ENCODE measurements around the gene PPIE. TPM values are rescaled to one million over a fixed set of nuclear protein-coding genes. Genes with fewer than 3 reads are reported as not detected.
"Not testable (repeated sequence)": the region's sequence is repeated elsewhere in the genome, so short reads cannot be mapped to it uniquely, and the experiment has no call there.

Gene PPIE
- total RNA-seq, 1 donor from 2014 or later: 40.8 TPM

- H3K4me3 Mint-ChIP-seq (ENCODE audit: unreplicated experiment): no peak overlapping the region
- no peaks in the 10 kb centered on the region for H3K4me1 Mint-ChIP-seq (ENCODE audit: unreplicated experiment)
- no peaks in the 10 kb centered on the region for H3K27me3 Mint-ChIP-seq (ENCODE audit: unreplicated experiment)
Observed at GRCh38 chr1:39761557-39762260, 23.0 kb downstream of the PPIE start.

DNA sequence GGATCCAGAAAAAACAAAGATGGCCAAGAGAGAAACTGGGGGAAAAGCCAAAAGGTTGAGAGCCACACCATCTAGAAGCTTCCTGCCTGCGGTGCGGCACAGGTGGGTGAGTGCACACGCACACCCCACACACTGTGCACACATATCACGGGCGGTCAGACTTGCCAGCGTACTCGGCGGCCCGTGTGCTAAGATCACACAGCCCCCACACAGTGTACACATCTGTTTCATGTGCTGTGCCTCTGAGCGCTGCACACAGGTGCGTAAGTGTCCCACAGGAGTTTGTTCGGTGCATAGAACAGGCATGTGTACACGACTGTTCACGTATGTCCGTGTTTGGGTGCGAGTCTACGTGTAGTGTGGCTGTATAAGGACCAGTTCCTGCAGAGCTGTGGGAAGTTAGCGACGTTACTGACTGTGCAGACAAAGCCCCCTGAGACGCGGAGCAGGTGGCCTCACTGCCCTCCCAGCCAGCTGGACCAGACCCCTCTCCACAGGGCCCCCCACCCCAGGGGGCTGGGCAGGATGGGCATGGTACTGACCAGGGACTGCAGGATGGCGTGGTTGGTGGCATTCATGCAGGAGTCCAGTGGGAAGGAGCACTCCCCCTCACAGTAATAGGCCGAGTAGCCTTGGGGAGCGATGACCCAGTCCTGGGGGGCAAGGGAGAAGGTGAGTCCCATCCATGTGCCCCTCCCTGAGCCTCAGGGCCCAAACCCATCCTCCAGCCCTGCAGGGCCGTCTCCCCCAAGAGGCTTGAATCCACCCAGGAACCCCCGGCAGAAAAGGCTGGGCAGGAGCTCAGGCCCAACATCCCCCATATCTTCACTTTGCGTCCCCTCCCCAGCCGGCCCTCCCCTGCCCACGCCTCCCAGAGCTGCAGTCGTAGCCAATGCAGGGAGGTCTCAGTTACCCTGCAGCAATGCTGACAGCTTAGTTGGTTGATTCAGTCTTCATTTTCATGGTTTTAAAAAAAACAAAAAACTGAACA is 24.2 kb downstream of the PPIE start:
- no peaks in the 10 kb centered on the region for H3K27me3 Mint-ChIP-seq (ENCODE audit: unreplicated experiment)
- H3K4me1 Mint-ChIP-seq (ENCODE audit: unreplicated experiment): no peaks in the 10 kb centered on the region
- TF ChIP-seq, protein P1, sequence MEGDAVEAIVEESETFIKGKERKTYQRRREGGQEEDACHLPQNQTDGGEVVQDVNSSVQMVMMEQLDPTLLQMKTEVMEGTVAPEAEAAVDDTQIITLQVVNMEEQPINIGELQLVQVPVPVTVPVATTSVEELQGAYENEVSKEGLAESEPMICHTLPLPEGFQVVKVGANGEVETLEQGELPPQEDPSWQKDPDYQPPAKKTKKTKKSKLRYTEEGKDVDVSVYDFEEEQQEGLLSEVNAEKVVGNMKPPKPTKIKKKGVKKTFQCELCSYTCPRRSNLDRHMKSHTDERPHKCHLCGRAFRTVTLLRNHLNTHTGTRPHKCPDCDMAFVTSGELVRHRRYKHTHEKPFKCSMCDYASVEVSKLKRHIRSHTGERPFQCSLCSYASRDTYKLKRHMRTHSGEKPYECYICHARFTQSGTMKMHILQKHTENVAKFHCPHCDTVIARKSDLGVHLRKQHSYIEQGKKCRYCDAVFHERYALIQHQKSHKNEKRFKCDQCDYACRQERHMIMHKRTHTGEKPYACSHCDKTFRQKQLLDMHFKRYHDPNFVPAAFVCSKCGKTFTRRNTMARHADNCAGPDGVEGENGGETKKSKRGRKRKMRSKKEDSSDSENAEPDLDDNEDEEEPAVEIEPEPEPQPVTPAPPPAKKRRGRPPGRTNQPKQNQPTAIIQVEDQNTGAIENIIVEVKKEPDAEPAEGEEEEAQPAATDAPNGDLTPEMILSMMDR (IDR thresholded peaks at IDR 0.05): no peak
- peaks cover 4% of the 10 kb centered on the region for H3K36me3 Mint-ChIP-seq (ENCODE audit: unreplicated experiment)
- no peaks in the 10 kb centered on the region for H3K9me3 Mint-ChIP-seq (ENCODE audit: unreplicated experiment)
- no peak overlapping the region for H3K27ac Mint-ChIP-seq (ENCODE audit: unreplicated experiment)
- H3K4me3 Mint-ChIP-seq (ENCODE audit: unreplicated experiment): no peak overlapping the region
- DNase-seq (ENCODE audit: extremely low spot score, unreplicated experiment): no peak

More at GRCh38 chr1:39761557-39762260, 23.0 kb downstream of the PPIE start:
- Mint-ChIP-seq H3K27ac (ENCODE audit: unreplicated experiment) (no peak overlapping the region), H3K9me3 (ENCODE audit: unreplicated experiment) (no peaks in the 10 kb centered on the region), H3K36me3 (ENCODE audit: unreplicated experiment) (peaks cover 10% of the 10 kb centered on the region)
- no peak for DNase-seq (ENCODE audit: extremely low spot score, unreplicated experiment)
- TF ChIP-seq, protein P1 (IDR thresholded peaks at IDR 0.05): no peak

DNA sequence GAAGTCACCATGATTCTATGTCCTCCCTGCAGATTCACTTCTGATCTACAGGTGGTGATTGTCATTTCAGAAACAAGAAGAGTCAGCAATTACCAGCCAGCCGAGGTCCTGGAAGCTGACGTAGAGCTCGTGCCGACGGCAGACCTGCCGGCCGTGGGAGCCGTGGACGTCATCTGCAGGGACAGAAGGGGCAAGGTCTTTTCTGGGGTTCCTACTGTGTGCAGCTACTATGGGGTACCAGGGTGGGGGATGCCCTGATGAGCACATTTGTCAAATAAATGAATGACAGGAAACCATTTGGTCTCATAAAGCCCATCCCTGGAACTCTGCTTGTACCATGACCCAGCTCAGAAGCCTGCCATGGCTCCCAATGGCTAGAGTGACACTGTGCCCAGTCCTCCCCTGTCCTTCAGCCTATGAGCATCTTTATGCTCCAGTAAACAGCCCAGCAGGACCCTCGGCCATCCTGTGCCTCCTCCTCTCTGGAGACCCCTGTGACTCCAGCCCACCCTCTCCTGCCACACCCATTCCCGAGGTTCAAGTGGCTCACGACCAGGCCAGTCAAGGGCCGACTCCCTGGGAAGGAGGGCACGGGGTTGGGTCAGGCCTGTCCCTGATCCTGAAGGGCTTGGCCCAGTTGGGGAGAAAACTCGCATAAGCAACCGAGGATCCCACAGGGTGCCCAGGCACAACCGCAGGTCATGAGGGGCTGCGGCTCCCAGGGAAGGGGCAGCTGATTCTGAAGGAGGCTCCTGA is 25.1 kb downstream of the PPIE start:
- H3K27me3 Mint-ChIP-seq (ENCODE audit: unreplicated experiment); H3K4me3 Mint-ChIP-seq (ENCODE audit: unreplicated experiment); H3K36me3 Mint-ChIP-seq (ENCODE audit: unreplicated experiment); H3K27ac Mint-ChIP-seq (ENCODE audit: unreplicated experiment); H3K4me1 Mint-ChIP-seq (ENCODE audit: unreplicated experiment); H3K9me3 Mint-ChIP-seq (ENCODE audit: unreplicated experiment); DNase-seq (ENCODE audit: extremely low spot score, unreplicated experiment): not testable (repeated sequence)

- H3K9me3 Mint-ChIP-seq (ENCODE audit: unreplicated experiment); H3K27me3 Mint-ChIP-seq (ENCODE audit: unreplicated experiment); H3K36me3 Mint-ChIP-seq (ENCODE audit: unreplicated experiment); H3K4me1 Mint-ChIP-seq (ENCODE audit: unreplicated experiment); H3K4me3 Mint-ChIP-seq (ENCODE audit: unreplicated experiment); DNase-seq (ENCODE audit: extremely low spot score, unreplicated experiment); H3K27ac Mint-ChIP-seq (ENCODE audit: unreplicated experiment): not testable (repeated sequence)
Observed at GRCh38 chr1:39764512-39764911, 25.8 kb downstream of the PPIE start.

DNA sequence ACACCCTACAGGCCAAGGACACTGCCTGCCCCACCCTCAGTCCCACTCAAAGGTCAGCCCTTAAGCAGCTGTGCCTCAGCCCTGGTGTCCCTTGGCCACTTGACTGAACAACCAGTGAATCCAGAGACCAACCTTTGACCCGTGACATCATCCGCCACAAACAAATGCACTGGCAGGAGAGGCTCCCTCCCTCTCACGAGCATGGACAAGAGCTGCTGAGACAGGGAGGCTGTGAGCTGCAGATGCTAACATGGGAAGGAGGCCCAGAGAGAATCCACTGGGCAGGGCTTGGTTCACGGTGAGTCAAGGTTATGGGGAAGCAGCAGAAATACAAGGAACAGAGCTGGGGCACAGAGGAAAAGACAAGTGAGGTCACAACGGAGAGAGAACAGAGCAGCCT is 27.8 kb downstream of the PPIE start:
- H3K4me3 Mint-ChIP-seq (ENCODE audit: unreplicated experiment); H3K27me3 Mint-ChIP-seq (ENCODE audit: unreplicated experiment): not testable (repeated sequence)

DNA sequence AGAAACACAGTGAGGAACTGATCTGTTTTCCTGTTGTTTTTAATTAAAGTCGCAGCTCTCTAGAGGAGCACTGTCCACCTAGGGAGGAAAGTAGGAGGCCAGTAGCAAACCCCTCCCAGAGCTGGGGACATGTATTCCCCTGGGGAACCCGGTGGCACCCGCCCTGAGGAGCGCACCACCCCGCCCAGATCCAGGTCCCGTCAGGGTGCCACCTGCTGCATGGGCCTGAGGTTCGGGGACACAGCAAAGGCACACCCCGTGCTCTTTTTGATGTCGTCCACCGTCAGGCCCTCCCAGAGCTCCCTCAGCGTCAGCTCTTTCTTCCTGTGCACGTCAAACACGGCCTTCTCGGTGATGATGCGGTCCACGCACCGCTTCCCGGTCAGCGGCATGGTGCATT is 30.8 kb downstream of the PPIE start:
- H3K27me3 Mint-ChIP-seq (ENCODE audit: unreplicated experiment); H3K4me1 Mint-ChIP-seq (ENCODE audit: unreplicated experiment); H3K27ac Mint-ChIP-seq (ENCODE audit: unreplicated experiment); H3K36me3 Mint-ChIP-seq (ENCODE audit: unreplicated experiment); H3K9me3 Mint-ChIP-seq (ENCODE audit: unreplicated experiment); DNase-seq (ENCODE audit: extremely low spot score, unreplicated experiment); H3K4me3 Mint-ChIP-seq (ENCODE audit: unreplicated experiment): not testable (repeated sequence)

More for the DNA sequence above, 27.8 kb downstream of the PPIE start:
- not testable (repeated sequence) for DNase-seq (ENCODE audit: extremely low spot score, unreplicated experiment); H3K4me1 Mint-ChIP-seq (ENCODE audit: unreplicated experiment); H3K36me3 Mint-ChIP-seq (ENCODE audit: unreplicated experiment); H3K9me3 Mint-ChIP-seq (ENCODE audit: unreplicated experiment); H3K27ac Mint-ChIP-seq (ENCODE audit: unreplicated experiment)

DNA sequence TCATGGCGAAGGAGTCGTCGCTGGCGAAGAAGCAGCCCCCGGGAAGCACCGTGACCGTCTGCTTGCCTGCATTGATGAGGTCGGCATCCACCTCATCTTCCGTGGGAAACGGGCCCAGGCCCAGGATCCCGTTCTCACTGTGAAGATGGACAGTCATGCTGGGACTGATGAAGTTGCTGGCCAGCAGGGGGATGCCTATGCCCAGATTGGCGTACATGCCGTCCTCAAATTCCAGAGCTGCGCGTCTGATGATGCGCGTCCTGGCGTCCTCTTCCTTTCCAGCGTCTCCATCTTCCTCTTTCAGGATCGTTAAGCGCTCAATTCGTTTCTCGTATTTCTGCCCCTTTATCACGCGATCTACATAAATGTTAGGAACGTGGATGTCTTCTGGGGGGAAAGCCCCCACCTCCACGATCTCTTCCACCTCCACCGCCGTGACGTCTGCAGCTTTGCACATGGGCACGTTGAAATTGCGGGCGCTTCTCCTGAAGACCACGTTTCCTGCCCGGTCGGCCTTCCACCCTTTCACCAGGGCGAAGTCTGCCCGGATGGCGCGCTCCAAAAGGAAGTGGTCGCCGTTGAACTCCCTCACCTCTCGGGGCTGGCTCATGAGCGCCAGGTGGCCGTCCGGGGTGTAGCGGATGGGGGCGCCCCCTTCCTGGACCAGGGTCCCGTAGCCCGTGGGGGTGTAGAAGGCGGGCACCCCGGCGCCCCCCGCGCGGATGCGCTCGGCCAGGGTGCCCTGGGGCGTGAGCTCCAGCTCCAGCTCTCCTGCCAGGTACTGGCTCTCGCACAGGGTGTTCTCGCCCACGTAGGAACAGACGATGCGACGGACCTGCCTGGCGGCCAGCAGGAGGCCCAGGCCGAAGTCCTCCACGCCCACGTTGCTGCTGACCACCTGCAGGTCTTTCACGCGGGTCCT is 31.7 kb downstream of the PPIE start:
- H3K4me3 Mint-ChIP-seq (ENCODE audit: unreplicated experiment); H3K4me1 Mint-ChIP-seq (ENCODE audit: unreplicated experiment): not testable (repeated sequence)

DNA sequence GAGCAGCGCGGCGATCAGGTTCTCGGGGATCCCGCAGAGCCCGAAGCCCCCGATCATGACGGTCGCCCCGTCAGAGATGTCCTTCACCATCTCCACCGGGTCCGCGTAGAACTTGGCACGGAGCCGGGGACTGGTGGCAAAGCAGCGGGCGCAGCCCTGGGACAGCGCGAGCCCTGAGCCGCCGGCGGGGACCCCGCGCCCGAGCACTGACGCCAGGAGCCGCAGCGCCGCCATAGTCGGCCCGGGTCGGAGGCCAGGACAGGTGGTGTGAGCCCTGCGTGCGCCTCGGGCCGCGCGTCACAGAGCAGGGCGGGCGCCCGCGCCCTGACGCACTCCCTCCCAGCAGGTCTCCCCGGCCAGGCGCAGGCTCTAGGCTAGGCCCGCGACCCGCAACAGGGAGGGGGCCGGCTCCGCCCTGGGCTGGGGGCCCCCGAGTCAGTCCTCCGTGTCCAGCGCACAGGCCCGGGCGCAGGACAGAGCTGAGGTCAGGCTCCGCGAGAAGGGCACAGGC is 32.4 kb downstream of the PPIE start, which contains the start of gene OXCT2:
Gene OXCT2 (minus strand): TSS at position 327 of the 511 bp plus-strand sequence. CDS start 93 bp downstream, at position 234.
- H3K27ac Mint-ChIP-seq (ENCODE audit: unreplicated experiment); H3K4me3 Mint-ChIP-seq (ENCODE audit: unreplicated experiment); H3K9me3 Mint-ChIP-seq (ENCODE audit: unreplicated experiment); H3K36me3 Mint-ChIP-seq (ENCODE audit: unreplicated experiment); DNase-seq (ENCODE audit: extremely low spot score, unreplicated experiment); H3K27me3 Mint-ChIP-seq (ENCODE audit: unreplicated experiment); H3K4me1 Mint-ChIP-seq (ENCODE audit: unreplicated experiment): not testable (repeated sequence)

More for the DNA sequence above, 31.7 kb downstream of the PPIE start:
- H3K9me3 Mint-ChIP-seq (ENCODE audit: unreplicated experiment); H3K27me3 Mint-ChIP-seq (ENCODE audit: unreplicated experiment); H3K36me3 Mint-ChIP-seq (ENCODE audit: unreplicated experiment); H3K27ac Mint-ChIP-seq (ENCODE audit: unreplicated experiment); DNase-seq (ENCODE audit: extremely low spot score, unreplicated experiment): not testable (repeated sequence)

Data from osteocyte (in vitro differentiated cells).